ENCODE results near the gene RPS6KA5. TPM values are rescaled to one million over a fixed set of nuclear protein-coding genes. Genes with fewer than 3 reads are reported as not detected.

The RPS6KA5 gene
- total RNA-seq, 1 donor from 2014 or later: 1.0 TPM

GRCh38 chr14:90970167-90970600 is 90.3 kb downstream of the RPS6KA5 start:
- H3K27me3 ChIP-seq (ENCODE audit: insufficient read depth, low read length): no peaks in the 10 kb centered on the region
- no peaks in the 10 kb centered on the region for H3K79me2 ChIP-seq (ENCODE audit: insufficient read depth, low read length)
- Mint-ChIP-seq H3K4me3 (ENCODE audit: unreplicated experiment) (no peak overlapping the region), H3K9me3 (ENCODE audit: unreplicated experiment) (peaks cover 6% of the 10 kb centered on the region), H3K27me3 (ENCODE audit: low read depth, unreplicated experiment) (no peaks in the 10 kb centered on the region), H3K4me1 (ENCODE audit: low read depth, unreplicated experiment) (no peaks in the 10 kb centered on the region), H3K36me3 (ENCODE audit: low read depth, unreplicated experiment) (peaks cover 4% of the 10 kb centered on the region), H3K27ac (ENCODE audit: unreplicated experiment) (no peak overlapping the region)
- H3K9ac ChIP-seq (ENCODE audit: low read length): no peak overlapping the region
- H3K4me3 ChIP-seq (ENCODE audit: insufficient read depth, low read depth, low read length): no peak overlapping the region
- peaks cover 3% of the 10 kb centered on the region for H3K9me3 ChIP-seq (ENCODE audit: insufficient read depth, low read depth, low read length)
- no peaks in the 10 kb centered on the region for H4K20me1 ChIP-seq (ENCODE audit: insufficient read depth, low read length)
- DNase-seq (ENCODE audit: low read depth) (peak; percentile 74), FAIRE-seq (no peak)
- H3K4me1 ChIP-seq (ENCODE audit: insufficient read depth, low read length): no peaks in the 10 kb centered on the region
- H3K27ac ChIP-seq (ENCODE audit: low read depth, low read length): no peak overlapping the region
- TF ChIP-seq EZH2 (IDR thresholded peaks at IDR 0.05; ENCODE audit: insufficient read depth, low read length) (no peak), CTCF (IDR thresholded peaks at IDR 0.05; ENCODE audit: insufficient read depth, low read depth, low read length) (no peak)
- no peaks in the 10 kb centered on the region for H3K36me3 ChIP-seq (ENCODE audit: insufficient read depth, low read length)
- H3K4me2 ChIP-seq (ENCODE audit: low read length): no peak overlapping the region
- H2AFZ ChIP-seq (ENCODE audit: low read depth, low read length): no peak overlapping the region

GRCh38 chr14:90969531-90970166 is 90.8 kb downstream of the RPS6KA5 start:
- FAIRE-seq: no peak

More at GRCh38 chr14:90969531-90970166, 90.8 kb downstream of the RPS6KA5 start:
- Histone ChIP-seq H3K36me3 (ENCODE audit: insufficient read depth, low read length) (no peaks in the 10 kb centered on the region), H3K9ac (ENCODE audit: low read length) (no peak overlapping the region), H3K9me3 (ENCODE audit: insufficient read depth, low read depth, low read length) (peaks cover 3% of the 10 kb centered on the region), H3K4me3 (ENCODE audit: insufficient read depth, low read depth, low read length) (no peak overlapping the region), H4K20me1 (ENCODE audit: insufficient read depth, low read length) (no peaks in the 10 kb centered on the region), H3K4me1 (ENCODE audit: insufficient read depth, low read length) (no peaks in the 10 kb centered on the region), H2AFZ (ENCODE audit: low read depth, low read length) (no peak overlapping the region), H3K27me3 (ENCODE audit: insufficient read depth, low read length) (no peaks in the 10 kb centered on the region), H3K27ac (ENCODE audit: low read depth, low read length) (no peak overlapping the region), H3K4me2 (ENCODE audit: low read length) (peak overlapping the region; percentile 12), H3K79me2 (ENCODE audit: insufficient read depth, low read length) (no peaks in the 10 kb centered on the region)
- Mint-ChIP-seq H3K27ac (ENCODE audit: unreplicated experiment) (no peak overlapping the region), H3K36me3 (ENCODE audit: low read depth, unreplicated experiment) (peaks cover 4% of the 10 kb centered on the region), H3K27me3 (ENCODE audit: low read depth, unreplicated experiment) (no peaks in the 10 kb centered on the region), H3K4me3 (ENCODE audit: unreplicated experiment) (no peak overlapping the region), H3K9me3 (ENCODE audit: unreplicated experiment) (peaks cover 6% of the 10 kb centered on the region), H3K4me1 (ENCODE audit: low read depth, unreplicated experiment) (no peaks in the 10 kb centered on the region)
- peak; percentile 8 for DNase-seq (ENCODE audit: low read depth)
- TF ChIP-seq EZH2 (IDR thresholded peaks at IDR 0.05; ENCODE audit: insufficient read depth, low read length) (no peak), CTCF (IDR thresholded peaks at IDR 0.05; ENCODE audit: insufficient read depth, low read depth, low read length) (no peak)

Measured in astrocyte (in vitro differentiated cells and primary cell).